Measurements from ENCODE around the gene TIMM13.

The TIMM13 gene

GRCh38 chr19:2381148-2381820 lies 46.1 kb downstream of the TIMM13 start:
- H3K4me3 ChIP-seq (ENCODE audit: low read depth, low read length) = no peak overlapping the region
- no peak for DNase-seq (ENCODE audit: low read depth)
- TF ChIP-seq MYC (IDR thresholded peaks at IDR 0.05; ENCODE audit: low read depth, low read length) (no peak), POLR2A (IDR thresholded peaks at IDR 0.05; ENCODE audit: extremely low read depth, insufficient read length) (no peak), CTCF (IDR thresholded peaks at IDR 0.05; ENCODE audit: low read depth, low read length) (no peak), MAX (IDR thresholded peaks at IDR 0.05; ENCODE audit: low read depth, low read length) (no peak)

GRCh38 chr19:2380567-2380966 lies 46.8 kb downstream of the TIMM13 start:
- DNase-seq (ENCODE audit: low read depth) = no peak
- H3K4me3 ChIP-seq (ENCODE audit: low read depth, low read length) = no peak overlapping the region
- TF ChIP-seq CTCF (IDR thresholded peaks at IDR 0.05; ENCODE audit: low read depth, low read length) = no peak
- no peak for TF ChIP-seq POLR2A (IDR thresholded peaks at IDR 0.05; ENCODE audit: extremely low read depth, insufficient read length)
- TF ChIP-seq MAX (IDR thresholded peaks at IDR 0.05; ENCODE audit: low read depth, low read length) = no peak
- no peak for TF ChIP-seq MYC (IDR thresholded peaks at IDR 0.05; ENCODE audit: low read depth, low read length)

DNA sequence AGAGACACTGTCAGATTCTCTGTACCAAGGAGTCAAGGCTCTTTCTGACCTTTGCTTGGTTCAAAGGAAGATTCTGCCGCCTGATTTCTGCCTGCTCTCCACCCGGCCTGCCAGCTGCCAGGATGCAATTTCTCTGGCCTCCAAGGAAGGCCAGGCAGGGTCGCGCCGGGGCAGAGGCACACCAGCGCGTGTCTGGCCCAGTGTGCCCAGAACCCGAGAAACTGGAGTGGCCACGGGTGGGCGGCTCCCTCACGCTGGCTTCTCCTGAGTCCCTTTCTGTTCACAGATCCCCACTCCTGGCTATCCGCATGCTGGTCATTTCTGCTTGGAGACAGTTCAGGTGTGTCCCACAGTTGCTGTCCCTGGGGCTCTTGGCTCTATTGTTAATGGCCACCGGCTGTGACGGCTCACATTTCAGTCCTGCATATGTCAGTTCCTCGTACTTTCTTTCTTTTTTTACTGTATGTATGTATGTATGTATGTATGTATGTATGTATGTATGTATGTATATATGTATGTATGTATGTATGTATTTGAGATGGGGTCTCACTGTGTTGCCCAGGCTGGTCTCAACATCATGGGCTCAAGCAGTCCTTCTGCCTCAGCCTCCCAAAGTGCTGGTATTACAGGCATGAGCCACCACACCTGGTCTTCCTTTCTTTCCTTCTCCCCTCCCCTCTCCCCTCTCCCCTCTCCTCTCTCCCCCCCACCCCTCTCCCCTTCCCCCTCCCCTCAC lies 50.4 kb downstream of the TIMM13 start:
- TF ChIP-seq CTCF (IDR thresholded peaks at IDR 0.05; ENCODE audit: low read depth, low read length) = no peak
- TF ChIP-seq MYC (IDR thresholded peaks at IDR 0.05; ENCODE audit: low read depth, low read length) = no peak
- TF ChIP-seq POLR2A (IDR thresholded peaks at IDR 0.05; ENCODE audit: extremely low read depth, insufficient read length) = no peak
- no peak for TF ChIP-seq MAX (IDR thresholded peaks at IDR 0.05; ENCODE audit: low read depth, low read length)
- DNase-seq (ENCODE audit: low read depth) = no peak
- H3K4me3 ChIP-seq (ENCODE audit: low read depth, low read length) = no peak overlapping the region
